ENCODE measurements around the gene CCL24. TPM values are rescaled to one million over a fixed set of nuclear protein-coding genes. Genes with fewer than 3 reads are reported as not detected.
A peak's percentile ranks its signal among the peaks of the same experiment; 100 is the strongest.

The CCL24 gene
- total and polyA plus RNA-seq, 2 of the 4 experiments (the other 2 are of a cell fraction), result not detected

- Histone ChIP-seq H3K79me1 (ENCODE audit: low read depth in 1 of 2, low read length in 2 of 2) (no peaks in the 10 kb centered on the region), H3K23ac (ENCODE audit: low read depth, low read length) (no peak overlapping the region), H3K9me3 (ENCODE audit: control insufficient read depth, insufficient read depth, low read length) (no peaks in the 10 kb centered on the region), H2BK15ac (ENCODE audit: low read depth, low read length) (no peak overlapping the region), H2AK5ac (ENCODE audit: low read depth, low read length) (no peak overlapping the region), H3K4me3 (ENCODE audit: insufficient read depth, low read depth, low read length) (no peak overlapping the region), H3K9me1 (ENCODE audit: insufficient read depth, low read length) (no peaks in the 10 kb centered on the region), H4K20me1 (ENCODE audit: insufficient read depth, low read length) (no peaks in the 10 kb centered on the region), H3K56ac (ENCODE audit: extremely low read depth, insufficient read depth, low read length) (no peak overlapping the region), H3K4ac (ENCODE audit: low read depth, low read length) (no peak overlapping the region), H4K8ac (ENCODE audit: low read depth in 2 of 2, low read length in 2 of 2) (no peak overlapping the region), H3K18ac (ENCODE audit: low read depth, low read length) (no peak overlapping the region), H2AK9ac (replicated peaks; ENCODE audit: low read depth, low read length, poor library complexity) (no peak overlapping the region), H2BK120ac (ENCODE audit: low read depth, low read length) (no peak overlapping the region), H3K14ac (replicated peaks; ENCODE audit: low read depth, low read length) (no peak overlapping the region), H2BK20ac (ENCODE audit: low read depth, low read length) (no peak overlapping the region), H3K4me2 (ENCODE audit: low read depth, low read length) (no peak overlapping the region), H3K36me3 (ENCODE audit: control insufficient read depth, insufficient read depth, low read length) (no peaks in the 10 kb centered on the region), H4K91ac (ENCODE audit: insufficient read depth, low read depth, low read length) (no peak overlapping the region), H3K27ac (ENCODE audit: insufficient read depth, low read length) (no peak overlapping the region), H2BK5ac (ENCODE audit: low read depth, low read length, poor library complexity, severe bottlenecking) (no peak overlapping the region), H3K4me1 (ENCODE audit: control insufficient read depth, insufficient read depth, low read length) (peaks cover 3% of the 10 kb centered on the region; the same call in 1 of the 2 replicates), H4K5ac (ENCODE audit: low read depth, low read length) (no peak overlapping the region), H2AFZ (replicated peaks; ENCODE audit: low read length, poor library complexity) (no peak overlapping the region), H3K27me3 (ENCODE audit: control insufficient read depth, insufficient read depth, low read length) (peaks cover 24% of the 10 kb centered on the region), H3K9ac (ENCODE audit: low read depth, low read length) (no peak overlapping the region)
- ATAC-seq (ENCODE audit: low read depth) (peak; percentile 50), DNase-seq (peak; percentile 89)
- 85% methylated on average over 4 of the region's 12 CpGs; no CpG with 5 or more reads in 1 of the 2 experiments for WGBS, 2 experiments (ENCODE audit: extremely low coverage in 2 of 2, insufficient read length in 1 of 2)
- ChIA-PET POLR2A (ENCODE audit: unreplicated experiment) (no interaction called here), CTCF (no interaction called here)
- no peak; the same call in 1 of the 2 replicates for TF ChIP-seq SMC3 (IDR thresholded peaks at IDR 0.05; ENCODE audit: low read depth, low read length)
- no peak for TF ChIP-seq MAZ (IDR thresholded peaks at IDR 0.05; ENCODE audit: borderline replicate concordance, low read depth, low read length)
- TF ChIP-seq, protein P1, sequence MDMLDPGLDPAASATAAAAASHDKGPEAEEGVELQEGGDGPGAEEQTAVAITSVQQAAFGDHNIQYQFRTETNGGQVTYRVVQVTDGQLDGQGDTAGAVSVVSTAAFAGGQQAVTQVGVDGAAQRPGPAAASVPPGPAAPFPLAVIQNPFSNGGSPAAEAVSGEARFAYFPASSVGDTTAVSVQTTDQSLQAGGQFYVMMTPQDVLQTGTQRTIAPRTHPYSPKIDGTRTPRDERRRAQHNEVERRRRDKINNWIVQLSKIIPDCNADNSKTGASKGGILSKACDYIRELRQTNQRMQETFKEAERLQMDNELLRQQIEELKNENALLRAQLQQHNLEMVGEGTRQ (IDR thresholded peaks at IDR 0.05; ENCODE audit: low read depth, low read length), result no peak
- no peak for TF ChIP-seq MAFK (IDR thresholded peaks at IDR 0.05; ENCODE audit: low read depth, low read length)
- peak; percentile 27; the same call in 1 of the 2 replicates for TF ChIP-seq RAD21 (IDR thresholded peaks at IDR 0.05; ENCODE audit: low read length)
- TF ChIP-seq FOS (IDR thresholded peaks at IDR 0.05; ENCODE audit: low read depth, low read length), result peak; percentile 56; the same call in 1 of the 2 replicates
- no peak for TF ChIP-seq CEBPB (IDR thresholded peaks at IDR 0.05; ENCODE audit: low read depth, low read length)
- TF ChIP-seq NFE2L2 (IDR thresholded peaks at IDR 0.05; ENCODE audit: low read depth, low read length), result no peak
- TF ChIP-seq CHD1 (IDR thresholded peaks at IDR 0.05; ENCODE audit: low read depth, low read length), result no peak
- TF ChIP-seq BHLHE40 (IDR thresholded peaks at IDR 0.05; ENCODE audit: low read depth, low read length), result no peak; the same call in 1 of the 2 replicates
- TF ChIP-seq, protein P2, sequence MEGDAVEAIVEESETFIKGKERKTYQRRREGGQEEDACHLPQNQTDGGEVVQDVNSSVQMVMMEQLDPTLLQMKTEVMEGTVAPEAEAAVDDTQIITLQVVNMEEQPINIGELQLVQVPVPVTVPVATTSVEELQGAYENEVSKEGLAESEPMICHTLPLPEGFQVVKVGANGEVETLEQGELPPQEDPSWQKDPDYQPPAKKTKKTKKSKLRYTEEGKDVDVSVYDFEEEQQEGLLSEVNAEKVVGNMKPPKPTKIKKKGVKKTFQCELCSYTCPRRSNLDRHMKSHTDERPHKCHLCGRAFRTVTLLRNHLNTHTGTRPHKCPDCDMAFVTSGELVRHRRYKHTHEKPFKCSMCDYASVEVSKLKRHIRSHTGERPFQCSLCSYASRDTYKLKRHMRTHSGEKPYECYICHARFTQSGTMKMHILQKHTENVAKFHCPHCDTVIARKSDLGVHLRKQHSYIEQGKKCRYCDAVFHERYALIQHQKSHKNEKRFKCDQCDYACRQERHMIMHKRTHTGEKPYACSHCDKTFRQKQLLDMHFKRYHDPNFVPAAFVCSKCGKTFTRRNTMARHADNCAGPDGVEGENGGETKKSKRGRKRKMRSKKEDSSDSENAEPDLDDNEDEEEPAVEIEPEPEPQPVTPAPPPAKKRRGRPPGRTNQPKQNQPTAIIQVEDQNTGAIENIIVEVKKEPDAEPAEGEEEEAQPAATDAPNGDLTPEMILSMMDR (conservative IDR thresholded peaks at IDR 0.05; ENCODE audit: low read depth, low read length), result peak; percentile 29
- TF ChIP-seq RFX5 (IDR thresholded peaks at IDR 0.05; ENCODE audit: low read depth, low read length), result no peak
- TF ChIP-seq POLR2A (IDR thresholded peaks at IDR 0.05; ENCODE audit: low read depth, low read length), result no peak
- peak; percentile 30 for TF ChIP-seq RCOR1 (IDR thresholded peaks at IDR 0.05; ENCODE audit: insufficient replicate concordance, low read length)
- TF ChIP-seq MXI1 (IDR thresholded peaks at IDR 0.05; ENCODE audit: borderline replicate concordance, low read depth, low read length), result no peak
- in situ Hi-C loops (cut with MboI; ENCODE audit: low sequenced_read_pairs) (no loop called here), intact Hi-C loops (cut with micrococcal nuclease) (loop anchor here (5.0 kb wide), 1 partner anchor 236 kb away; no protein-coding TSS in a partner anchor), dilution Hi-C loops (cut with HindIII; ENCODE audit: low sequenced_read_pairs, unreplicated experiment) (no loop called here)
- BruUV-seq (replicated peaks), result no TSS peak
Measured at GRCh38 chr7:75776295-75776971, 37.2 kb downstream of the CCL24 start.

Measured in IMR-90 (cell line).